GM12801 (cell line): ENCODE results near the gene MVD.

Experiments used
- TF ChIP-seq, protein P1 (sequence below): IDR thresholded peaks from one replicate; pipeline ENCODE4 v1.5.1; 2011; ENCODE audit warnings: control low read depth; ENCODE audit not compliant: insufficient read length; ENCODE audit errors: extremely low read depth

Gene MVD

GRCh38 chr16:88627531-88628411 is 35.1 kb downstream of the MVD start:
- TF ChIP-seq, protein P1, sequence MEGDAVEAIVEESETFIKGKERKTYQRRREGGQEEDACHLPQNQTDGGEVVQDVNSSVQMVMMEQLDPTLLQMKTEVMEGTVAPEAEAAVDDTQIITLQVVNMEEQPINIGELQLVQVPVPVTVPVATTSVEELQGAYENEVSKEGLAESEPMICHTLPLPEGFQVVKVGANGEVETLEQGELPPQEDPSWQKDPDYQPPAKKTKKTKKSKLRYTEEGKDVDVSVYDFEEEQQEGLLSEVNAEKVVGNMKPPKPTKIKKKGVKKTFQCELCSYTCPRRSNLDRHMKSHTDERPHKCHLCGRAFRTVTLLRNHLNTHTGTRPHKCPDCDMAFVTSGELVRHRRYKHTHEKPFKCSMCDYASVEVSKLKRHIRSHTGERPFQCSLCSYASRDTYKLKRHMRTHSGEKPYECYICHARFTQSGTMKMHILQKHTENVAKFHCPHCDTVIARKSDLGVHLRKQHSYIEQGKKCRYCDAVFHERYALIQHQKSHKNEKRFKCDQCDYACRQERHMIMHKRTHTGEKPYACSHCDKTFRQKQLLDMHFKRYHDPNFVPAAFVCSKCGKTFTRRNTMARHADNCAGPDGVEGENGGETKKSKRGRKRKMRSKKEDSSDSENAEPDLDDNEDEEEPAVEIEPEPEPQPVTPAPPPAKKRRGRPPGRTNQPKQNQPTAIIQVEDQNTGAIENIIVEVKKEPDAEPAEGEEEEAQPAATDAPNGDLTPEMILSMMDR, result no peak

- TF ChIP-seq, protein P1, result no peak
Measured at GRCh38 chr16:88626646-88627045, 36.2 kb downstream of the MVD start.

DNA sequence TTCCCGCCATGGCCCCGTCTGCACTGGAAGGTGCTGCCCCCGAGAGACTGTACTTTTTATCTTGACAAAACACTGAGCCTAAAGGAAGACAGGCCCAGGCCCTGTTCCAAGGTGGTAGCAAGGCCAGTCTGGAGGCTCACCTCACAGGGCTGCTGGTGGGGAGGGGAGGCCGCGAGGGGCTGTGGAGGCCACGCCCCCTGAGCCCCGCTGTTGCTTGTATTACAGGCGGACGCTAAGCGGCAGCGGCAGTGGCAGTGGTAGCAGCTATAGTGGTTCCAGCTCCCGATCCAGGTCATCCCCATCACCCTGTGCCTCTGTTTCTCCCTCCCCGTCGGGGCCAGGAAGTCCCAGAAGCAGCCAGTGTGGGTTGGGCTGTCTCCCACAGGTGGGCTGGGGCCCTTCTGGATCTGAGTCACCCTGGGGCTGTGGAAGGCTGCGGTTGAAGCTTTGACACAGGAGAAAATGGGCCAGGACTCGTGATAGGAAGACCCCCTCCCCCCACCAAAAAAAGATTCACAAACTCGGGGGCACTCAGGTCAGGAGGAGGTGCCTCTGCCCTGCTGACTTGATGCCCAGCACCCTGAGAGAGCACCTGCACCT is 37.8 kb downstream of the MVD start:
- TF ChIP-seq, protein P1, result no peak

- TF ChIP-seq, protein P1, result no peak
Measured at GRCh38 chr16:88624481-88624880, 38.4 kb downstream of the MVD start.

- TF ChIP-seq, protein P1, result no peak
Measured at GRCh38 chr16:88623858-88624257, 39.0 kb downstream of the MVD start.

- TF ChIP-seq, protein P1, result no peak
Measured at GRCh38 chr16:88622866-88623265, 40.0 kb downstream of the MVD start.

DNA sequence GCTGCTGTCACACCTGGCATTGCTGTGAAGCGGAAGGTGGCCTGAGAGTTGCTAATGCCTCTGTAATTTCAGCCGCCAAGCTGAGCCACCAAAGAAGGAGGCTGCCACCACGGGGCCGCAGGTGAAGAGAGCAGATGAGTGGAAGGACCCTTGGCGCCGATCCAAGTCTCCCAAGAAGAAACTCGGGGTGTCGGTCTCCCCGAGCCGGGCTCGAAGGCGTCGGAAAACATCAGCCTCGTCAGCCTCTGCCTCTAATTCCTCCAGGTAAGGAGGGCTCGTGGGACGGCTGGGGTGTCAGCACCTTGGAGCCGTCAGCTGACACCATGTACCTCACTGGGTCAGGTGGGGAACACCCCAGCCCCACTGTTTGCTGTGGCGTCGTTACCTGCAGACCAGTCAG is 40.8 kb downstream of the MVD start:
- TF ChIP-seq, protein P1, result no peak
